Measurements from ENCODE around the gene TIGAR.
A peak's percentile ranks its signal among the peaks of the same experiment; 100 is the strongest.

The TIGAR gene

GRCh38 chr12:4320853-4321701 is at the start of gene TIGAR:
TIGAR (plus strand) TSS chr12:4321213; CDS start chr12:4321272, 59 bp downstream.
- DNase-seq (ENCODE audit: low read depth in 2 of 3, low spot score in 2 of 3), result peak; percentile 72 to 94 (median 75)

- DNase-seq (ENCODE audit: low read depth in 2 of 3, low spot score in 2 of 3), result peak; percentile 47 to 74 (median 74)
Measured at GRCh38 chr12:4271717-4272423, 49.1 kb upstream of the TIGAR start.

GRCh38 chr12:4272424-4273272 is 48.4 kb upstream of the TIGAR start:
- peak; percentile 57 to 81 (median 78) for DNase-seq (ENCODE audit: low read depth in 2 of 3, low spot score in 2 of 3)

- DNase-seq (ENCODE audit: low read depth in 2 of 3, low spot score in 2 of 3), result no peak
Measured at GRCh38 chr12:4273273-4273651, 47.8 kb upstream of the TIGAR start.

- DNase-seq (ENCODE audit: low read depth in 2 of 3, low spot score in 2 of 3), result peak; percentile 54 to 70 (median 55)
Measured at GRCh38 chr12:4273652-4274395, 47.2 kb upstream of the TIGAR start, which contains the start of gene CCND2. CCND2 (plus strand) TSS chr12:4273762; CDS start chr12:4274041, 279 bp downstream.

- DNase-seq (ENCODE audit: low read depth in 2 of 3, low spot score in 2 of 3), result no peak
Measured at GRCh38 chr12:4274396-4275015, 46.5 kb upstream of the TIGAR start.

- DNase-seq (ENCODE audit: low read depth in 2 of 3, low spot score in 2 of 3), result no peak
Measured at GRCh38 chr12:4275016-4275869, 45.8 kb upstream of the TIGAR start.

GRCh38 chr12:4275870-4276301 is 45.1 kb upstream of the TIGAR start:
- DNase-seq (ENCODE audit: low read depth in 2 of 3, low spot score in 2 of 3), result no peak

- peak; percentile 55 to 70 (median 55) for DNase-seq (ENCODE audit: low read depth in 2 of 3, low spot score in 2 of 3)
Measured at GRCh38 chr12:4276524-4277204, 44.3 kb upstream of the TIGAR start.

- no peak for DNase-seq (ENCODE audit: low read depth in 2 of 3, low spot score in 2 of 3)
Measured at GRCh38 chr12:4277205-4277543, 43.8 kb upstream of the TIGAR start.

- no peak for DNase-seq (ENCODE audit: low read depth in 2 of 3, low spot score in 2 of 3)
Measured at GRCh38 chr12:4277857-4278256, 43.2 kb upstream of the TIGAR start.

- DNase-seq (ENCODE audit: low read depth in 2 of 3, low spot score in 2 of 3), result no peak
Measured at GRCh38 chr12:4278329-4279197, 42.5 kb upstream of the TIGAR start.

GRCh38 chr12:4279198-4279690 is 41.8 kb upstream of the TIGAR start:
- DNase-seq (ENCODE audit: low read depth in 2 of 3, low spot score in 2 of 3), result no peak

- DNase-seq (ENCODE audit: low read depth in 2 of 3, low spot score in 2 of 3), result no peak
Measured at GRCh38 chr12:4280351-4281163, 40.5 kb upstream of the TIGAR start.

GRCh38 chr12:4281173-4281654 is 39.8 kb upstream of the TIGAR start:
- DNase-seq (ENCODE audit: low read depth in 2 of 3, low spot score in 2 of 3), result no peak

GRCh38 chr12:4282103-4282891 is 38.7 kb upstream of the TIGAR start:
- no peak for DNase-seq (ENCODE audit: low read depth in 2 of 3, low spot score in 2 of 3)

Measured in activated CD8-positive, alpha-beta memory T cell treated with anti-CD3 and anti-CD28 coated beads for 48 hours (primary cell).